Stimulated activated CD4-positive, alpha-beta T cell treated with anti-CD3 and anti-CD28 coated beads, Interleukin-1b, Interleukin-23, amount 100 ng/mL, for 48 hours (primary cell): ENCODE results near the gene MBNL2.

Experiments
- DNase-seq: peaks from one replicate; pipeline ENCODE4 v3.0.0-alpha.2; 2020

Gene MBNL2

DNA sequence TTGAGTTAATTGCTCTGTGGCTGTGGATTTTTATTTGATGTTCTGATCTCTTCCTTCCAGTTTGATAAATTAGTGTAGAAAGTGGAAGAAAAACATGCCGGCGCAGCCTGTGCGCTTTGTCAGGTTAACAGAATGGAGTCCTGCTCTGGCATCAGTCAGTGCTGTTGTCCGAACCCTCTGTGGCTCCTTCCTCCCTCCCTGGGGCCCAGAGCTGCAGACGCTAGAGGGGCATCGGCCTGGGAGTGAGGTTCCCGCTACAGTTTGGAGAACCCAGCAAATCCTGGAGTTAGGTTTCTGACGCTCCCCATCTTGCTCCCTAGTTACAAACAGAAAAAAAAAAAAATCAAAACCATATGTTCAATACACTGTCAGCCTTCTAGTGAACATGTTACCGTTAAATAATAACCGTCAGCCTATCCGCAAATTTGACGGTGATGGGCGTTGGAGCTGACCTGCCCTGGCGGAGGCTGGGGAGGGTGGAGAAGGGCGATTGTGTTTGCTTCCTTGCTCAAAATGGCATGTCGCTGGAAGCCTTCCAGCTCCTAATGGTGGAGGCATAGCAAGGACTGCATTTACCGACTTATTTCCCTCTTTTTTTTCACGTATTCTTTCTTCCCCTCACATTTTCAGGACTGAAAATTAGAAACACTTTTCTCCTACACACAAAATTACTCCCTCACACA, 13.6 kb downstream of the MBNL2 start:
- DNase-seq, result no peak

DNA sequence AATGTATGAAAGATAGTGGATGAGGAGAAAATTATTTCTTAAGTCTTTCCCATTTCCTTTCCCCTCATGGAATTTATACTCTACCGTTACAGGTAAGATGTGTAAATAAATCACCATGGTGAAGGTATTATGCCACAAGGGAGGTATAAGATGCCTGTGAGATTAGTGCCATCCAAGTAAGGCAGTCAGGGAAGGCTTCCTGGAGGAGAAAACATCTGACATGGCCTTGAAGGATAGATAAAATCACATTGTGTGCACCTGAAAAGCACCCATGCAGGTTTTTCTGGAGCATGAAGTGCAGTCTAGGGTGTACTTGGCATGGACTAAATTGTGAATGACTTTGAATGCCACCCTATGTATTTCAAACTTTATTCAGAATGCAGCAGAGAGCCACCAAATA, 15.3 kb downstream of the MBNL2 start:
- DNase-seq, result no peak

DNA sequence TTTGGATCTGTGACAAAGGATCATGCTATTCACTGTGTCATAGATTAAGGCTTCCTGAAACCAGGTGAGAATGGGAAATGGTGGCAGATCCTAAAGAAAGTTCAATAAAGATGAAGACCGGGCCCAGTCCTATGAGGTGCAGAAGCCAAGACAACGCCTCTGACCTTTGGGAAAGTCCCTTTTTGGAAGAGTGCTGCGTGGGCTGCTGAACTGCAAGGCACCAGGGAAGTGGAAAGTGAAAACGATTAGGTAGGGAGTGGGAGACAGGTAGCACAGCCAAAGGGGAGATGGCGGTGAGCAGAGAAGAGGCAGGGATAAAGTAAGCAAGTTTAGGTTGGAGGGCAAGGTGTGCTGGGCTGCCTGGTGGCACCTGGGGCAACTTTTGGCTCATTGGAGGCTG, 16.3 kb downstream of the MBNL2 start:
- DNase-seq, result no peak

DNA sequence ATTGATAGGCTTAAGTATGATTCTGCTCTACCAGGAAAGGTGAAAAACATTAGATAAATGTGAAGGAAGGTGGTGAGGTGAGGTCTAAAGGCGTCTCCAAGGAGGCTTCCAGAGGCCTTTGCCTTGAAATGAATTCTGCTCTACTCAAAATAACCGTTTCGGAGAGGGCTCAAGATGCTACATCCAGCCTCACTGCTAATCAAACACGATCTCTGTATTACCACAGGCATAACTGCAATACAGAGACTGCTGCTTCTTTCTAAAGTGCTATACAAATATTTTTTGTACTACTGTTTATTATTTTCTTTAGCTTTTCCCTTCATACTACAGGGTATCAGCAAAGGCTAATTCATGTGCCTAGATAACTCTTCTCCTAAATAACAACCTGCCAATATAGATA, 16.8 kb downstream of the MBNL2 start:
- no peak for DNase-seq

DNA sequence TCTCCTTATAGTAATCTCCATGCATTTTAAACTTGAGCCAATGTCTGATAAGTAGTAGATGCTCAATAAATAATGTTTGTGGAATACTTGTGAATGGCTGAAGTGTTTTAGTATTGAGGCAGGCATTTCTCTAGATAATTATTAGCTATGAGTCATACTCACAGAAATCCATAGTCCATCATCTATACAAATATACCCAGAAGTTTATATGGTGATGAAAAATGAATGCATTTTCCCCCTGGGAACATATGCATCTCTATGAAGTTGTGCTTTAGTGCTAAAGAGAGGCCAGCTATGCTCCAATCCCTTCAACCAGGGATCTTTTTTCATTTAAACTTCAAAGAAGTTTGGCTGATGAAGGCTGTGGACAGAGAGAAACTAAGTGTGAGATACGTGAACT, 17.2 kb downstream of the MBNL2 start:
- no peak for DNase-seq

DNA sequence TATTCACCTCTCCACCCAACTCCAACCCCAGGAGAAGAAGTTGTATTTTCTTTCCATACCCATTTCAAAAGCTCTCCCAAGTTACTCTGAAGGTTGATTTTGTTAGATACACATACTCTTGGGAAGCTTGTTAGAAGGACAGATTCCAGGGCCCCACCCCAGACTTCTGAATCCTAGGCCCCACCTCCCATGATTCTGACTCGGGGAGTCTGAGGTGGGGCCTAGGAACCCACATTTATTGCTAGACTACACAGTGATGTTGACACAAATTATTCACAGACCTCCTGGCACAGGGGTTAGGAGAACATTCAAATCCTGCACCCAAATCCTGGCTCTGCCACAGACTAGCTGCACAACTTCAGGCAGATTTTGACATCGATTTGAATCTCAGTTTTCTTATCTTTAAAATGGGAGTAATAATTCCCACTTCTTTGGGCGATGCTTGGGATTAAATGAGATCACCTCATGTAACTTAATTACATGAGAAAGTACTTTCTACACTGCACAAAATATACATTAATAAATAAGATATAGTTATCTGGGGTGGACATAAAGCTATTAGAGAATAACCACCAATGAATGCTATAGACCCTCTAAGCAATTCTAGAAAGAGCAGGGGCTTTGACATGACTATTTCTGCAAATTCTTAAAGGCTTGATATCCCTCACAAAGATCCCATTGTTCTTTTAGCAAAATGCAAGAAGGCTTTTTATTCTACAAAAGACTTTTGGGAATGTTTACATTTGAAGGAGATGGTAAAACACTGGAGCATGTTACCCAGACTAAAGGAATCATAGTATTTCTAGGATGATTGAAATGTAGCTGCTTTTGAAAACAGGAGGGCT, 18.0 kb downstream of the MBNL2 start:
- no peak for DNase-seq

DNA sequence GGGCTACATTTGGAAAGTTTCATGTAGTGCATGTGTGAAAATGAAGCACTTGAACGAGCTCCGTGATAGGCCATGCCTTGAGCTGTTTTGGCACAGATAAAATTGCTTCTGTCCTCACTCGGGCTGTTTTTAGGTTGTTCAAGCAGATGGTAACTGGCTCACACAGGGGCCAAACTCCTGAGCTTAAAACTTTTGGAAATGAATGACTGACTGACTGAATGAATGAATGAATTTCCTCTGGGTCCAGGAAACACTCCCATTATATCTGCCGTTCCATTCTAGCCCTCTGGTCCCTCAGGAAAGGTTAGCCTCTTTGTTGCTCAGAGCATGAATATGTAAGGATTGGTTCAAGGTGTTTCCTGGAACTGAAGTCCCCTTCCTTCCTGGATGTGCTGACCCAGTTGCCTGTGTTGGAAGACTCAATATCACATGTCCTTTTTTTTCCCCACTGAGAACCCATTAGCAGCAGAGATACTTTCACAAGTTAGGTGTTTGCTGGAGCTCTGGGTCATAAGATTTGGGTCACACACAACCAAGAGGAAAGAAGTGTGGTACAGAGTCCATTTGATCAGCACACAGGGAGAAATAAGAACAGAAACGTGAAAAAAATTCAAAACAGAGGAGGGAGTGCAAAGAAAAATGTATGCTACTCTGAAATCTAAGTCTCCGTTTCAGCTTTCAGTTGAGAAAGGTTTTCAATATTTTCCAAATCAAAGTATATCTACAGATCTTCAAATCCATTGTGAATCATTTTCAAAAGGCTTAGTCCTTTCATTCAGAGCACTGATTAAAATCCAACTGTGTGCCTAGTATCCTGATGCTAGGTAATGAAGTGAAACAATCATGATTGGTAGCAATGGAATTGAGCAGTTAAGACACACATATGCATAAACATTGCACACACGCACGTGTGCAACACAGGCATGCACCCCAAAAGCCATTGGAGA, 18.9 kb downstream of the MBNL2 start:
- no peak for DNase-seq

DNA sequence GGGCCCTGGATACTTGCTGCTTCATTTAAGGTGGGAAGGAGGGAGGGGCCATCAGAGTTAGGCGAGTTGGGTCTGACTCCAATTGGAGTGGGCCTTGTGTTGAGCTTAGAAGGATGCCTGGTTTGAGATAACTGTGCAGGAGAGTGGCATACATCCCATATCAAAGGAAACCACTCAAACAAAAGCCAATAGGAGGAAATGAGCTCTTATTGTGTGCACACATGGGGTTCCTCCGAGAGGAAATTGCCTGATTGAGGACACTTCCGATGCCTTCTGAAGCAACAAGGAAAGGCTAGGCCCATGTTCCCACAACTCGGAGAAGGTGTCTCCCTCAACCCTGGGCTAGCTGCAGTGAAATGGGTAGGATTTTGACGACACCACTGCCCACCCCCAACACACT, 19.6 kb downstream of the MBNL2 start:
- DNase-seq, result no peak

DNA sequence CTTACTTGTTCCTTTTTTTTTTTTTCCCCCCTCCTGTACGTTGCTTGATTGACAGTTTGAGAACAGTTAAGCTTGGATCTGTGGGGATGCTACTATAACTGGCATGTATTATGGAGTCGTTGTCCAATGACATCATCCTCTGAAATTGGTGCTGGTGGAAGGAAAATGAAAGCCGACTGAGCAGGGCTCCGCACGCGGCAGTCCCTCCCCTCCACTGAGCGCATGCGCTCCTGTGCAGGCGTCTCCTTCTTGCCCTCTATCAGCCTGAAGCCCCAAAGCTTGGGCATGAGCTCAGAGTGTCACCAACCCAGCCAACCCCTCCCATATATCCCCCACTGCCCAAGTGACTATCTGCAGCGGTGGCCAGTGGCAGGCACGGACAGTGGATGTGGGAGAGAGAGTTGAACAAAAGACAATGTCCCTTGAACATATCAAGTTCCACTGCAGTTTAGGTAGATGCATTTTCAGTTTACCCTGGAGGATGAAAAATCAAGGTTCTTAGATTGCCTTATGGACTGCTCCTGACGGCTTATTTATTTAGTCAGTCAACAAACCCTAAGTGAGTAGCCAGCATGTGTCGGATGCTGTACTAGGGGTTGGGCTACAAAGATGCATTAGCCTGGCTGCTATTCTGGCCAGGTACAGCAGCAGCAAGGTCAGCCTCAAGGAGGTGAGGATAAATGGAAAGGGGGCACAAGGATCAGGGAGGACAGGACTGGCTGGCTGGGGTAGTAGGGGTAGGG, 20.8 kb downstream of the MBNL2 start:
- DNase-seq, result no peak

DNA sequence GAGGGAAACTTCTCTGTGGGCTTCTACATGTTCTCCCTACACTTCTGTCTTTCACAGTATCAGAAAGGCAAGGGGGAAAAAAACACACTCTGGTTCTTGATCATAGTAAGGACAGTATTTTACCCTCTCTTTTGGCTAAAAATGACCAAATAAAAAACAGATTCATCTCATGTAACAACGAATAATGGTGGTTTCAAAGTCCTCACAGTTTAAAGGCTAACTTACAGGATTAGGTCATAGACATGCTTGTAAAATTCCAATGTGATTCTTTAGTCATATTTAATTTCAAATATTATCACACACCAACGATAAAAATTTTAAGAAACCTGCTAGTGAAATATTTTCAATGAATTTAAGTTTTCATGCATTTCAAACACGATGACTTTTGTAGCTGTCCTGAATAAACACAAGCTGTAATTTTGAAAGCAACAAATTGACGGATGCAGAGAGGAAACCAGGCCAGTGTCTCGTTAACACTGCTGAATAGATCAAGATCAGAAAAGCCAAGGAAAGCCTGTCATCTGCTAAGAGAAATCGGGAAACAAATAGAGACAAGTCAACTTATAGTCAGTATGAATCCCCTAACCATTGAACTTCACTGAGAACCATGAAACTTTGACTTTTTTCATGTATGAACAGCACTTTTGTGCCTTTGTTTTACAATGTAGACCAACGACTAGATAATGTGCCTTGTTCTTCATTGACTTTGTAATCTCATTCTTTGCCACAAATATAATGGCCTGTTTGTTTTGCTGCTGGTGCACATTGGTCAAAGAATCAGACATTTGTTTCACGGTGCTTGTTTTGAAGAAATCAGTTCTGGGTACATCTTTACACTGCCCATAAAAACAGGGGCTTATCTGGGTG, 22.0 kb downstream of the MBNL2 start:
- no peak for DNase-seq

DNA sequence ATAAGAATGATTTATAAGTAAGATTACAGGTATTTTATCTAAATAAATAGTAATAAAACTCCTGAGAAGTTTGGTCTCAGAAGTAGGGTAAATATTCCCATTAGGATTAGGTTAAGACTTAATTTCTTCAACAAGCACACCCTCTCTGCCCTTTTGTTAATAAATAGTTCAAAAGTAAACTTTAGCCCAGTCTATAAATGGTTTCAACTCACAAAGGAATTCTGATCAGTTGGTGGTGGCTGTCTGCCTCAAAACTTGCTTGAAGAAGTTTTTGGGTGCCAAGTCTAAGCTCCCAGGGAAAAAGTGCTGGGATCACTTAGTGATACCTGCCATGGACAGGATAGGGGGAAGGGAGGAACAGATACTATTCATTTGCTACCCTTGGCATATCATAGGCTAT, 22.9 kb downstream of the MBNL2 start:
- no peak for DNase-seq

DNA sequence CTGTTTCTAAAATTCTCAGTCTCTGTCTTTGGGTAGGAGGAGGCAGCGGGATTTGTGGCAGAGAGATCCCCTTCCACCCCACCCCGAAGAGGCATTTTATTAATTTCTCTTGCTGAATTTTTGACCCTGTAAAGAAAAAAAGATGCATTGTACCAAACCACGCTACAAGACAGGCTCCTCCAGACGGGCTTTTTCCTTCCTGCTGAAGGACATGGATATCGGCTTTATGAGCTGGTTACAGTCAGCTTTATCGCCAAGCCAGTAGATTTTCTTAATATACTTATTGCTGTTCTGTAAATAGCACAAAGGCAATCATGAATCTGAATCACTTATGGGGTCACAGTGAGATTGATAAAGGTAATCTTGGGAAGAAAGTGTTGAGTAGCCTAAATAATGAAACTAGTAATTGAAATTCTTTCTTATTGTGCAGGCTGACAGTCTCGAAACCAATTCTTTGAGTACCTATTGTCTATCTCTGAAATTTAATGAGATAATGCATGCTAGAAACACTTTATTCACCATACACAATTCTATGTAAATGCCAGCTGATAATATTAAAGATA, 24.5 kb downstream of the MBNL2 start:
- no peak for DNase-seq

DNA sequence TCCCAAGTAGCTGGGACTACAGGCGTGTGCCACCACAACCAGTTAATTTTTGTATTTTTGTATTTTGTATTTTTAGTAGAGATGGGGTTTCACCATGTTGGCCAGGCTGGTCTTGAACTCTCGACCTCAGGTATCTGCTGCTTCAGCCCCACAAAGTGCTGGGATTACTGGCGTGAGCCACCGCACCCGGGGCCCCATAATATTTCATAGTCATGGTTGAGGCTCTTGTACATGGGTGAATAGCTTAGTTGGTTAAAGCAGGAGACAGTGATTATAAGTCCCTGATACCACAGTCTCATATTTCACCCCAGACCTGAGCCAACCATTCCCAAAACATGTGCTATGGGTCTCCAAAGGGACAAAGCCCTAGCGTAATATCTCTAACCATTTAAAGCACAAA, 26.1 kb downstream of the MBNL2 start:
- DNase-seq, result no peak

DNA sequence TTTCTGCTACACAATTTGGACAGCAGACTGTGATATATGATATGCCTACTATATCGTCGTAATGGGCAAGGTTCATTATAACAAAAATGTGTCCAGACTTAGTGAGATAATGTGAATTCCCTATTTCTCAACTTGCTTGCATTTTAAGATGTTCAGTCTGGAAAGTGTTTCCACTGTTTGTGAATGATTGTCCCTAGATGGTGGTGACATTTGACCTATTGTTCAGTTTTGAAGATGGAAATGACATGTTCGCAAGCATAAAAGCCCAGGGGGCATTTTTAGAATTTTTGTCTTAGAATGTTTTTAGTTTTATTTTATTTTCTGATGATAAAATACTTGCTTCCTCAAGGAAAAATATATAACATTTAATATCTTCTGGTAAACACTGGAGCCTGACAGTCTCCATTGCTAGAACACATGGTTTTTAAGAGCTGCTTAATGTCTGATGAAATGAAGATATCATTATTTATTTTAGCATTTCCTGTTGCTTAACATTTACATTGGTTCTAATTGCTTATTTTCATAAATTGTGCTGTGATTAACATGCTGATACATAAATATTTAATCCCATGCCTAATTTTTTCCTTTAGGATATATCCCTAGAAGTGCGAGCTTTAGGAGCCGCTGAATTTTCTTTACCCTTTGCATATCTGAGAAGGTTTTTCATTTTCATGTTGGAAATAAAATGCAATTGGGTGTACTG, 27.1 kb downstream of the MBNL2 start:
- DNase-seq, result no peak

DNA sequence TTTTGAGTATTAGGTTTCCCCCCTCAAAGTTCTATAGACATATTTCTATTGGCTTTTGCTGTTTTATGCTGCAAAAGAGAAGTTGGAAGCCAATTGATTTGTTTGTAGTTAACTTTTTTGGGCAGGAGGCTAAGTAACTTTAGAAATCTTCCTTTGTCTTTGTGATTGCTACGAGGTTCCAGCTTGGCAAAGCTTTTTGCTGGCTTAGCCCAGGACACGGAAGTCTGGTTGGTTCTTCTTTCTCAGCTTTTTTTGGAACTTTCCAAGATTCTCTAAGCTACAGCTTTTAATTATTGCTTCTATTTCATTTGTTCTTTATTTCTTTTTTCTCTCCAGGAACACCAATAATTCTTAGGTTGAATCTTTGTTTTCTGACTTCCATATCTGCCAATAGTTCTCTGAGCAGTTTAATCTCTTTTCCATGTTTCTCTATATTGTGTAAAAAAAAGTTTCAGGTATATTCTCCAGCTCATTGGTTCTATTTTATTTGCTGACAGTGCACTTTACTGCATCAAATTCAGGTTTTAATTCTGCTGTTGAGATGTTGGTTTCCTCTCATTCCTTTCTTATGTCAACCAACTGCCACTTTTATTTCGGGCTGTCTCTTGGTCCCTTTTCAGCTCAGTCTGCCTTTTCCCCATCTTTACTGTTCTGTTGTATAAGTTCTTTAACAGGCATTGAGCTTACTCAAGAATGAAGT, 27.8 kb downstream of the MBNL2 start:
- no peak for DNase-seq

DNA sequence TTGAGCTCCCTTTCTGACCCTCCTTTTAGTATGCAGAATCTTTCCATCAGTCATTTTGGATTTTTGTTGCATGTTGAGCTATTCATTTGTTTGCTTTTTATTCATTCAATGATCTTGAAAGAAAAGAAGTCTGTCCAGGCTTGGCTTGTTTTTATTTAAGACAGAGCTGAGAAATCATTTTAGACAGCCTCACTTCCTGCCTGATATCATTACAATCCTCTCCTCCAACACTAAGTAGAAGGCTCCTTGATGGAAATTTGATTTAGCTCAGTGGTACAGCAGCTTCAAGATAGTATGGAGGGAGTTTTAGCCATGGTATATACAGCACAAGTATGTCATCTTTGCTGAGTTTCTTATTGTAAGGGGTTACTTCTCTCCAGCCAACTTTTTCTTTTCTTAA, 28.4 kb downstream of the MBNL2 start:
- DNase-seq, result no peak

DNA sequence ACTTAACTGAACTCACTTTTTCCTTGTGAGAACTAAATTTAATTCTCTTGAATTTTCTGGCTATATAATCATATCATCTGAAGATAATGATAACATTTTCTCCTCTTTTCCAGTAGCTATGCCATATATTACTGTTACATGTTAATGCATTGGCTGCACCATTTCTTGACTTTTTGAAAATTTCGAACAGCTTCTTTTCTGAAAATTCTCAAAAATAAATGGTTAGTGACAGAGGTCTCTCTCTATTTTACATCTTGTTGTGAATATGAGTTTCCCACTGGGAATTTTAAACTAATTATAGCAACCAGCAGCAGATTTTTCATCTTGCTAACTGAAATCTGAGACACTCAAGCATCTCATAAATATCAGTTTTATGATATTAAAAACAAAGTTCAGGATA, 30.6 kb downstream of the MBNL2 start:
- no peak for DNase-seq

DNA sequence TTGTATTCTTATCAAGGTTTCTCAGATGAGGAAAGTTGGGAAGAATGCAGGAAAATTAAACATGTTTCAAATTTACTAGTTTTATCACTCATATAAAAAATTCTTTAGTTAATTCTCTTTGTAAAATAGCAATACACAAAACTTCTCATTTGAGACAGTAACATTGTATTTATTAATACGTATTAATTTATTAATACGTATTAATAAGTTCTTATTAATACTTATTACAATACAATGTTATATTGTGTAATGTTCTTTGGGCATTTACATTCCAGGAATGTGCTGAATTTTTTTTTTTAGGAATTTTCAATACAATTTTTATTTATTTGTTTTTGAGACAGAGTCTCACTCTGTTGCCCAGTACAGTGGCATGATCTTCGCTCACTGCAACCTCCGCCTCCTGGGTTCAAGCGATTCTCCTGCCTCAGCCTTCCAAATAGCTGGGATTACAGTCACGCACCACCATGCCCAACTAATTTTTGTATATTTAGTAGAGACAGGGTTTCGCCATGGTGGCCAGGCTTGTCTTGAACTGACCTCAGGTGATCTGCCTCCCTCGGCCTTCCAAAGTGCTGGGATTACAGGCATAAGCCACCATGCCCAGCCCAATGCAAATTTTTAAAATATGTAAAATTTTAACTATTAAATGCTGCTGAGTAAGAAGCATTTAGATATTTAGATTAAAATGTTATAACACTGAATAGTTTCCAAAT, 31.6 kb downstream of the MBNL2 start:
- no peak for DNase-seq

DNA sequence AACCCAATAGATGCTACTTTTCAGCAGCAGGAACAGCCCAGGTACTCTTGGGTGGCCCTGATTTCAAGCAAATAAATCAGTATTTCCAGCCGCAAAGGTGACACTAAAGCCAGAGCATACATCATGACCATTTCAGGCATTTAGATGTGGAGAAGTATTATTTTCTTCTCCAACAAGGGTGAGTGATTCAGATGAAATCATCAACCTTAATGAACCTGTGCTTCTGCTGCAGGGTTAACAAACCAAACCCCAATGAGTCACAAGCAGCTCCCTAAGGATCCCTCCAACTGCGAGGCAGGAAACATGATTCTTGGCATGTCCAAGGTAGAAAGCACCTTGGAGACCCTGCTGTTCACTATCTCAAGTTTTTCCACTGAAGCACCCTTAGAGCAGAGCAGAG, 32.7 kb downstream of the MBNL2 start:
- DNase-seq, result no peak
